ENCODE data around the gene KRT31. TPM values are rescaled to one million over a fixed set of nuclear protein-coding genes. Genes with fewer than 3 reads are reported as not detected.

KRT31 gene
- total RNA-seq, 1 experiment from 2014 or later = not detected

- no peak for DNase-seq
- H3K4me1 Mint-ChIP-seq (ENCODE audit: low read depth, unreplicated experiment) = no peaks in the 10 kb centered on the region
- peaks cover 18% of the 10 kb centered on the region for H3K9me3 Mint-ChIP-seq (ENCODE audit: unreplicated experiment)
- H3K36me3 Mint-ChIP-seq (ENCODE audit: insufficient read depth, unreplicated experiment) = no peaks in the 10 kb centered on the region
- Histone ChIP-seq H3K9me3 (no peaks in the 10 kb centered on the region), H3K4me1 (no peaks in the 10 kb centered on the region), H3K27me3 (replicated peaks; ENCODE audit: control insufficient read depth, insufficient read depth, low read length) (no peaks in the 10 kb centered on the region), H3K4me3 (ENCODE audit: low read depth, low read length) (no peak within 1 kb of the TSS), H3K36me3 (ENCODE audit: control insufficient read depth, insufficient read depth, low read length) (no peaks in the 10 kb centered on the region)
- intact Hi-C loops (cut with micrococcal nuclease; ENCODE audit: unreplicated experiment) = no loop called here
- ChIA-PET CTCF (no interaction called here), POLR2A (no interaction called here)
- H3K4me3 Mint-ChIP-seq (ENCODE audit: unreplicated experiment) = no peak within 1 kb of the TSS
- H3K27me3 Mint-ChIP-seq (ENCODE audit: insufficient read depth, unreplicated experiment) = no peaks in the 10 kb centered on the region
- H3K27ac Mint-ChIP-seq (ENCODE audit: unreplicated experiment) = no peak within 1 kb of the TSS
- TF ChIP-seq CTCF (IDR thresholded peaks at IDR 0.05; ENCODE audit: insufficient read depth in 1 of 2, low read depth in 1 of 2, low read length in 1 of 2, severe bottlenecking in 1 of 2, unreplicated experiment in 1 of 2) = no peak
- BruUV-seq (replicated peaks) = no TSS peak
Measured at GRCh38 chr17:41369713-41370112, 27.7 kb downstream of the KRT31 start, which contains the start of gene KRT33B. TSS of gene KRT33B (minus strand) at chr17:41369813. CDS start at chr17:41369750, 63 bp downstream.

- H3K27ac Mint-ChIP-seq (ENCODE audit: unreplicated experiment) = no peak overlapping the region
- no peak overlapping the region for H3K4me3 ChIP-seq (ENCODE audit: low read depth, low read length)
- no TSS peak for BruUV-seq (replicated peaks)
- no peaks in the 10 kb centered on the region for H3K36me3 Mint-ChIP-seq (ENCODE audit: insufficient read depth, unreplicated experiment)
- no peak overlapping the region for H3K4me3 Mint-ChIP-seq (ENCODE audit: unreplicated experiment)
- no peak for DNase-seq
- H3K36me3 ChIP-seq (ENCODE audit: control insufficient read depth, insufficient read depth, low read length) = no peaks in the 10 kb centered on the region
- no peak for TF ChIP-seq CTCF (IDR thresholded peaks at IDR 0.05; ENCODE audit: insufficient read depth in 1 of 2, low read depth in 1 of 2, low read length in 1 of 2, severe bottlenecking in 1 of 2, unreplicated experiment in 1 of 2)
- no peaks in the 10 kb centered on the region for H3K4me1 Mint-ChIP-seq (ENCODE audit: low read depth, unreplicated experiment)
- no peaks in the 10 kb centered on the region for H3K27me3 Mint-ChIP-seq (ENCODE audit: insufficient read depth, unreplicated experiment)
- POLR2A ChIA-PET = no interaction called here
- no peaks in the 10 kb centered on the region for H3K27me3 ChIP-seq (replicated peaks; ENCODE audit: control insufficient read depth, insufficient read depth, low read length)
- H3K9me3 ChIP-seq = no peaks in the 10 kb centered on the region
- intact Hi-C loops (cut with micrococcal nuclease; ENCODE audit: unreplicated experiment) = no loop called here
- H3K9me3 Mint-ChIP-seq (ENCODE audit: unreplicated experiment) = peaks cover 11% of the 10 kb centered on the region
- CTCF ChIA-PET = no interaction called here
- no peaks in the 10 kb centered on the region for H3K4me1 ChIP-seq
Measured at GRCh38 chr17:41369023-41369422, 28.4 kb downstream of the KRT31 start.

GRCh38 chr17:41367426-41368075, 29.9 kb downstream of the KRT31 start:
- no peak overlapping the region for H3K4me3 Mint-ChIP-seq (ENCODE audit: unreplicated experiment)
- no peaks in the 10 kb centered on the region for H3K4me1 Mint-ChIP-seq (ENCODE audit: low read depth, unreplicated experiment)
- H3K36me3 ChIP-seq (ENCODE audit: control insufficient read depth, insufficient read depth, low read length) = no peaks in the 10 kb centered on the region
- no peaks in the 10 kb centered on the region for H3K27me3 ChIP-seq (replicated peaks; ENCODE audit: control insufficient read depth, insufficient read depth, low read length)
- CTCF ChIA-PET = no interaction called here
- no peaks in the 10 kb centered on the region for H3K36me3 Mint-ChIP-seq (ENCODE audit: insufficient read depth, unreplicated experiment)
- H3K9me3 ChIP-seq = no peaks in the 10 kb centered on the region
- H3K9me3 Mint-ChIP-seq (ENCODE audit: unreplicated experiment) = peaks cover 9% of the 10 kb centered on the region
- no peak overlapping the region for H3K27ac Mint-ChIP-seq (ENCODE audit: unreplicated experiment)
- intact Hi-C loops (cut with micrococcal nuclease; ENCODE audit: unreplicated experiment) = no loop called here
- no peaks in the 10 kb centered on the region for H3K4me1 ChIP-seq
- H3K4me3 ChIP-seq (ENCODE audit: low read depth, low read length) = no peak overlapping the region
- POLR2A ChIA-PET = interaction anchor here (0.6 kb wide), 1 partner anchor 37 kb away, joined by 3 read pairs; no protein-coding TSS in a partner anchor
- BruUV-seq (replicated peaks) = no TSS peak
- H3K27me3 Mint-ChIP-seq (ENCODE audit: insufficient read depth, unreplicated experiment) = no peaks in the 10 kb centered on the region
- DNase-seq = no peak
- TF ChIP-seq CTCF (IDR thresholded peaks at IDR 0.05; ENCODE audit: insufficient read depth in 1 of 2, low read depth in 1 of 2, low read length in 1 of 2, severe bottlenecking in 1 of 2, unreplicated experiment in 1 of 2) = no peak
